IPS-20b (cell line): ENCODE data around the gene CFAP210.

Experiments used
- H3K27ac ChIP-seq: one replicate; pipeline ENCODE4 v1.5.1; 2013; ENCODE audit warnings: low read length
- H3K27me3 ChIP-seq: 2 replicates; pipeline ENCODE4 v1.6.1; 2013; ENCODE audit warnings: mild to moderate bottlenecking, low read length, inconsistent platforms; ENCODE audit not compliant: insufficient read depth
- H3K36me3 ChIP-seq: 2 replicates; pipeline ENCODE4 v1.6.1; 2013; ENCODE audit warnings: low read depth, mild to moderate bottlenecking, inconsistent platforms, low read length, moderate library complexity; ENCODE audit not compliant: insufficient read depth
- H3K4me1 ChIP-seq: 2 replicates; pipeline ENCODE4 v1.6.1; 2013; ENCODE audit warnings: mild to moderate bottlenecking, control low read depth, inconsistent platforms, low read length, moderate library complexity; ENCODE audit not compliant: insufficient read depth
- H3K4me3 ChIP-seq: 2 replicates; pipeline ENCODE4 v1.5.1; 2013; ENCODE audit warnings: mild to moderate bottlenecking, low read length, inconsistent platforms
- H3K9ac ChIP-seq: 2 replicates; pipeline ENCODE4 v1.6.1; 2013; ENCODE audit warnings: low read depth, mild to moderate bottlenecking, inconsistent platforms, low read length, moderate library complexity
- H3K9me3 ChIP-seq: 2 replicates; pipeline ENCODE4 v1.6.1; 2013; ENCODE audit warnings: mild to moderate bottlenecking, low read depth, low read length, inconsistent platforms; ENCODE audit not compliant: insufficient read depth

Gene CFAP210

GRCh38 chr2:169667583-169667982 lies 26.6 kb downstream of the CFAP210 start:
- no peaks in the 10 kb centered on the region for H3K36me3 ChIP-seq
- H3K9ac ChIP-seq, result no peak overlapping the region
- no peak overlapping the region for H3K27ac ChIP-seq
- no peaks in the 10 kb centered on the region for H3K4me1 ChIP-seq
- no peaks in the 10 kb centered on the region for H3K9me3 ChIP-seq
- no peak overlapping the region for H3K4me3 ChIP-seq
- no peaks in the 10 kb centered on the region for H3K27me3 ChIP-seq

GRCh38 chr2:169664978-169665930 lies 29.0 kb downstream of the CFAP210 start:
- Histone ChIP-seq H3K9ac (no peak overlapping the region), H3K36me3 (no peaks in the 10 kb centered on the region), H3K4me1 (no peaks in the 10 kb centered on the region), H3K27ac (no peak overlapping the region), H3K27me3 (no peaks in the 10 kb centered on the region), H3K4me3 (no peak overlapping the region), H3K9me3 (no peaks in the 10 kb centered on the region)

- Histone ChIP-seq H3K27me3 (no peaks in the 10 kb centered on the region), H3K9ac (no peak overlapping the region), H3K36me3 (no peaks in the 10 kb centered on the region), H3K27ac (no peak overlapping the region), H3K4me3 (no peak overlapping the region), H3K4me1 (no peaks in the 10 kb centered on the region), H3K9me3 (no peaks in the 10 kb centered on the region)
Measured at GRCh38 chr2:169664600-169664977, 29.6 kb downstream of the CFAP210 start.

GRCh38 chr2:169663247-169663646 lies 31.0 kb downstream of the CFAP210 start:
- no peaks in the 10 kb centered on the region for H3K36me3 ChIP-seq
- H3K9me3 ChIP-seq, result no peaks in the 10 kb centered on the region
- no peaks in the 10 kb centered on the region for H3K27me3 ChIP-seq
- H3K4me1 ChIP-seq, result no peaks in the 10 kb centered on the region
- H3K4me3 ChIP-seq, result no peak overlapping the region
- no peak overlapping the region for H3K9ac ChIP-seq
- H3K27ac ChIP-seq, result no peak overlapping the region

GRCh38 chr2:169662744-169663143 lies 31.5 kb downstream of the CFAP210 start:
- Histone ChIP-seq H3K4me1 (no peaks in the 10 kb centered on the region), H3K27me3 (no peaks in the 10 kb centered on the region), H3K27ac (no peak overlapping the region), H3K36me3 (no peaks in the 10 kb centered on the region), H3K9me3 (no peaks in the 10 kb centered on the region), H3K9ac (no peak overlapping the region), H3K4me3 (no peak overlapping the region)

- no peaks in the 10 kb centered on the region for H3K36me3 ChIP-seq
- no peak overlapping the region for H3K4me3 ChIP-seq
- H3K27ac ChIP-seq, result no peak overlapping the region
- no peaks in the 10 kb centered on the region for H3K9me3 ChIP-seq
- H3K9ac ChIP-seq, result no peak overlapping the region
- H3K27me3 ChIP-seq, result no peaks in the 10 kb centered on the region
- no peaks in the 10 kb centered on the region for H3K4me1 ChIP-seq
Measured at GRCh38 chr2:169661265-169661664, 32.9 kb downstream of the CFAP210 start.

- H3K4me3 ChIP-seq, result no peak overlapping the region
- H3K27ac ChIP-seq, result no peak overlapping the region
- no peaks in the 10 kb centered on the region for H3K36me3 ChIP-seq
Measured at GRCh38 chr2:169659320-169659719, 34.9 kb downstream of the CFAP210 start.

GRCh38 chr2:169658877-169659276 lies 35.3 kb downstream of the CFAP210 start:
- no peaks in the 10 kb centered on the region for H3K36me3 ChIP-seq
- no peak overlapping the region for H3K9ac ChIP-seq
- no peaks in the 10 kb centered on the region for H3K9me3 ChIP-seq
- H3K27ac ChIP-seq, result no peak overlapping the region
- no peak overlapping the region for H3K4me3 ChIP-seq
- no peaks in the 10 kb centered on the region for H3K27me3 ChIP-seq
- H3K4me1 ChIP-seq, result no peaks in the 10 kb centered on the region

More at GRCh38 chr2:169659320-169659719, 34.9 kb downstream of the CFAP210 start:
- Histone ChIP-seq H3K4me1 (no peaks in the 10 kb centered on the region), H3K9me3 (no peaks in the 10 kb centered on the region), H3K9ac (no peak overlapping the region), H3K27me3 (no peaks in the 10 kb centered on the region)

GRCh38 chr2:169656164-169656563 lies 38.0 kb downstream of the CFAP210 start:
- Histone ChIP-seq H3K27ac (no peak overlapping the region), H3K27me3 (no peaks in the 10 kb centered on the region), H3K4me3 (no peak overlapping the region), H3K9ac (no peak overlapping the region), H3K4me1 (no peaks in the 10 kb centered on the region), H3K9me3 (no peaks in the 10 kb centered on the region), H3K36me3 (no peaks in the 10 kb centered on the region)

GRCh38 chr2:169653636-169654035 lies 40.6 kb downstream of the CFAP210 start:
- H3K27me3 ChIP-seq, result no peaks in the 10 kb centered on the region
- no peaks in the 10 kb centered on the region for H3K4me1 ChIP-seq
- no peaks in the 10 kb centered on the region for H3K9me3 ChIP-seq
- H3K4me3 ChIP-seq, result no peak overlapping the region
- H3K36me3 ChIP-seq, result no peaks in the 10 kb centered on the region
- no peak overlapping the region for H3K9ac ChIP-seq
- H3K27ac ChIP-seq, result no peak overlapping the region

GRCh38 chr2:169649278-169649677 lies 44.9 kb downstream of the CFAP210 start:
- Histone ChIP-seq H3K36me3 (no peaks in the 10 kb centered on the region), H3K4me3 (no peak overlapping the region), H3K27me3 (no peaks in the 10 kb centered on the region), H3K27ac (no peak overlapping the region), H3K9ac (no peak overlapping the region), H3K9me3 (no peaks in the 10 kb centered on the region), H3K4me1 (no peaks in the 10 kb centered on the region)

GRCh38 chr2:169647496-169647895 lies 46.7 kb downstream of the CFAP210 start:
- H3K27me3 ChIP-seq, result no peaks in the 10 kb centered on the region
- no peaks in the 10 kb centered on the region for H3K4me1 ChIP-seq
- no peak overlapping the region for H3K4me3 ChIP-seq
- H3K9me3 ChIP-seq, result no peaks in the 10 kb centered on the region
- H3K9ac ChIP-seq, result no peak overlapping the region
- no peak overlapping the region for H3K27ac ChIP-seq
- no peaks in the 10 kb centered on the region for H3K36me3 ChIP-seq
